ENCODE measurements around the gene PHLPP1. TPM values are rescaled to one million over a fixed set of nuclear protein-coding genes. Genes with fewer than 3 reads are reported as not detected.

Gene PHLPP1
- polyA plus RNA-seq, 3 donors from 2014 or later = 0.14 to 0.50 TPM; not detected in 1

DNA sequence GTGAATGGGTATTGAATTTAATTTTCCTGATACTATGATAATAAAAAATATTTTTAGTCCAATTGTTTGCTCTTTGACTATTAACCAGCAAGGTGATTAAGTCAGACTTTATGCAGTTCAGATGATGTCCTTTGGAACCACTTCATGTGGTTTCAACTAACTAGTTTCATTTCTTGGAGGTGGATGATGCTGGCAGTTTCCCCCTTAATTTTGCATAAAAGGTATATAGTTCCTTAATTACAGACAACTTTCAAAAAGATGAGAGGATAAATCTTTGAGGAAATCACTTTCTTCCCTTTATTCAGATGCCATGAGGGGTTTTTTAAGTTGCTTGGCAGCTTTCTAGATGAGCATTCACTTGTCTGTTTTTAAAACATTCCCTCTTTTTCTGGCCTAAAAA, 223.1 kb downstream of the PHLPP1 start:
- Mint-ChIP-seq H3K27me3 (ENCODE audit: low read depth in 3 of 3) (peaks cover 0 to 1% (median 0%) of the 10 kb centered on the region in 3 donors), H3K9me3 (peaks cover 0 to 1% (median 0%) of the 10 kb centered on the region in 6 donors), H3K36me3 (peaks cover 0 to 4% (median 0%) of the 10 kb centered on the region in 3 donors), H3K4me3 (no peak overlapping the region), H3K4me1 (peaks cover 6 to 16% of the 10 kb centered on the region in 2 donors), H3K27ac (peak overlapping the region in 1 of 6 donors; percentile 58)
- DNase-seq = no peak

GRCh38 chr18:62939433-62939832, 224.1 kb downstream of the PHLPP1 start:
- Mint-ChIP-seq H3K4me1 (peaks cover 6 to 16% of the 10 kb centered on the region in 2 donors), H3K27ac (no peak overlapping the region), H3K36me3 (peaks cover 0 to 4% (median 0%) of the 10 kb centered on the region in 3 donors), H3K27me3 (ENCODE audit: low read depth in 3 of 3) (peaks cover 0 to 1% (median 0%) of the 10 kb centered on the region in 3 donors), H3K9me3 (no peaks in the 10 kb centered on the region), H3K4me3 (no peak overlapping the region)
- no peak for DNase-seq

DNA sequence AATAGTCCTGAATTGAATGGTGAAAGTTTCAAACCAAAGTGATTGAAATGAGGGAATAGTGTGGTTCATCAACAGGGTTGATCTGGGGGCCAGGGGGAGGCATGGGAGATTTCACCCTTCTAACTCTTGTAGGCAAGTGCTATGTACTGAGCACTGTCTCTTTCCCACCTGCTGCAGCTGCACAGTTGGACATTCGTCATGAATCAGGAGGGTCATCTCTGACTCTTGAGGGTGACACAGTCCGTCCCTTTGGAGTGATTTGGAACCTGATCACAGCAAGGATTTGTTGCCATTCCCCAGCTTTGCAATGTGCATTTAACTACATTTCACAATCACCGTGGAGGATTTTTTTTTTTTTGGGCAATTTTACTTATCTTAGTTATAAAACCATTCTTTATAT, 224.6 kb downstream of the PHLPP1 start:
- Mint-ChIP-seq H3K4me3 (no peak overlapping the region), H3K9me3 (no peaks in the 10 kb centered on the region), H3K36me3 (peaks cover 0 to 4% (median 0%) of the 10 kb centered on the region in 3 donors), H3K4me1 (peaks cover 6 to 16% of the 10 kb centered on the region in 2 donors), H3K27ac (no peak overlapping the region), H3K27me3 (ENCODE audit: low read depth in 3 of 3) (peaks cover 0 to 1% (median 0%) of the 10 kb centered on the region in 3 donors)
- DNase-seq = no peak

- Mint-ChIP-seq H3K4me3 (no peak overlapping the region), H3K27ac (no peak overlapping the region), H3K27me3 (ENCODE audit: low read depth in 3 of 3) (peaks cover 0 to 1% (median 0%) of the 10 kb centered on the region in 3 donors), H3K36me3 (peaks cover 4 to 15% (median 14%) of the 10 kb centered on the region in 3 donors), H3K4me1 (peaks cover 6 to 16% of the 10 kb centered on the region in 2 donors), H3K9me3 (no peaks in the 10 kb centered on the region)
- DNase-seq = no peak
These were observed 227.2 kb downstream of the PHLPP1 start for GRCh38 chr18:62942578-62942977.

- no peak overlapping the region for H3K27ac Mint-ChIP-seq
- H3K36me3 Mint-ChIP-seq = peaks cover 4 to 15% (median 14%) of the 10 kb centered on the region in 3 donors
- peaks cover 0 to under 1% (median 0%) of the 10 kb centered on the region in 3 donors for H3K27me3 Mint-ChIP-seq (ENCODE audit: low read depth in 3 of 3)
- no peak for DNase-seq
- H3K4me1 Mint-ChIP-seq = peaks cover 6 to 7% of the 10 kb centered on the region in 2 donors
- H3K9me3 Mint-ChIP-seq = no peaks in the 10 kb centered on the region
- no peak overlapping the region for H3K4me3 Mint-ChIP-seq
These were observed 229.1 kb downstream of the PHLPP1 start for GRCh38 chr18:62944454-62944853.

DNA sequence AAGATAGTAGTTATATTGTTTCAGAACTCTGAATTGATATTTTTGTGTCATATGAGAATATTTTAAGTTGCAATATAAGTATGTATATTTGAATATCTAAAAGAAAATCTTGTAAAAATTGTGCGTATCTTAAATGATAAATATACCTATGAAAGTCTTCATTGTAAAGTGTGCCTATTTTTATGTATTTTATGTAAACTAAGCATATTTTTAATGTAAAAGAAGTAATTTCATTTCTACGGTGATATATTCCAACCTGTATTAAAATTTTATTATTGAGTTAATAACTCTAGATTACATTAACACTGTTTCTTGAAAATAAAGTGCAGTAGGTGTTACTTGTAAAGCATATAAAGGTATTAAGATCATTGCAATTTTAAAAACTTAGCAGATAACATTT, 233.4 kb downstream of the PHLPP1 start:
- Mint-ChIP-seq H3K4me1 (peaks cover 7 to 8% of the 10 kb centered on the region in 2 donors), H3K9me3 (no peaks in the 10 kb centered on the region), H3K36me3 (peaks cover 4 to 15% (median 10%) of the 10 kb centered on the region in 3 donors), H3K4me3 (no peak overlapping the region), H3K27me3 (ENCODE audit: low read depth in 3 of 3) (no peaks in the 10 kb centered on the region), H3K27ac (no peak overlapping the region)
- DNase-seq = no peak

- DNase-seq = no peak
- H3K4me1 Mint-ChIP-seq = peaks cover 21 to 23% of the 10 kb centered on the region in 2 donors
- no peak overlapping the region for H3K27ac Mint-ChIP-seq
- peaks cover 0 to 2% (median 0%) of the 10 kb centered on the region in 3 donors for H3K27me3 Mint-ChIP-seq (ENCODE audit: low read depth in 3 of 3)
- no peak overlapping the region for H3K4me3 Mint-ChIP-seq
- no peaks in the 10 kb centered on the region for H3K9me3 Mint-ChIP-seq
- peaks cover 4 to 12% (median 7%) of the 10 kb centered on the region in 3 donors for H3K36me3 Mint-ChIP-seq
These were observed 234.9 kb downstream of the PHLPP1 start for GRCh38 chr18:62950246-62950645.

- no peak for DNase-seq
- H3K27me3 Mint-ChIP-seq (ENCODE audit: low read depth in 3 of 3) = peaks cover 0 to 2% (median 0%) of the 10 kb centered on the region in 3 donors
- peak overlapping the region in 1 of 6 donors; percentile 7 for H3K27ac Mint-ChIP-seq
- H3K9me3 Mint-ChIP-seq = no peaks in the 10 kb centered on the region
- peaks cover 22 to 23% of the 10 kb centered on the region in 2 donors for H3K4me1 Mint-ChIP-seq
- H3K36me3 Mint-ChIP-seq = no peaks in the 10 kb centered on the region
- no peak overlapping the region for H3K4me3 Mint-ChIP-seq
These were observed 237.5 kb downstream of the PHLPP1 start for GRCh38 chr18:62952807-62953206.

- Mint-ChIP-seq H3K9me3 (no peaks in the 10 kb centered on the region), H3K4me3 (peak overlapping the region in 3 of 5 donors; percentile 54 to 61 (median 58)), H3K27me3 (ENCODE audit: low read depth in 3 of 3) (peaks cover 0 to 2% (median 0%) of the 10 kb centered on the region in 3 donors), H3K27ac (peak overlapping the region in 4 of 6 donors; percentile 31 to 77 (median 54)), H3K36me3 (peaks cover under 1 to 2% (median 1%) of the 10 kb centered on the region in 3 donors), H3K4me1 (peaks cover 22 to 23% of the 10 kb centered on the region in 2 donors)
- no peak for DNase-seq
These were observed 238.3 kb downstream of the PHLPP1 start for GRCh38 chr18:62953663-62954062.

GRCh38 chr18:62954366-62954765, 239.0 kb downstream of the PHLPP1 start:
- Mint-ChIP-seq H3K4me1 (peaks cover 22 to 23% of the 10 kb centered on the region in 2 donors), H3K36me3 (peaks cover 5% of the 10 kb centered on the region in 3 donors), H3K4me3 (peak overlapping the region in 1 of 5 donors; percentile 53), H3K9me3 (no peaks in the 10 kb centered on the region), H3K27me3 (ENCODE audit: low read depth in 3 of 3) (peaks cover 0 to 5% (median 0%) of the 10 kb centered on the region in 3 donors), H3K27ac (peak overlapping the region in 1 of 6 donors; percentile 31)
- DNase-seq = peak; percentile 5 to 32 (median 32)

DNA sequence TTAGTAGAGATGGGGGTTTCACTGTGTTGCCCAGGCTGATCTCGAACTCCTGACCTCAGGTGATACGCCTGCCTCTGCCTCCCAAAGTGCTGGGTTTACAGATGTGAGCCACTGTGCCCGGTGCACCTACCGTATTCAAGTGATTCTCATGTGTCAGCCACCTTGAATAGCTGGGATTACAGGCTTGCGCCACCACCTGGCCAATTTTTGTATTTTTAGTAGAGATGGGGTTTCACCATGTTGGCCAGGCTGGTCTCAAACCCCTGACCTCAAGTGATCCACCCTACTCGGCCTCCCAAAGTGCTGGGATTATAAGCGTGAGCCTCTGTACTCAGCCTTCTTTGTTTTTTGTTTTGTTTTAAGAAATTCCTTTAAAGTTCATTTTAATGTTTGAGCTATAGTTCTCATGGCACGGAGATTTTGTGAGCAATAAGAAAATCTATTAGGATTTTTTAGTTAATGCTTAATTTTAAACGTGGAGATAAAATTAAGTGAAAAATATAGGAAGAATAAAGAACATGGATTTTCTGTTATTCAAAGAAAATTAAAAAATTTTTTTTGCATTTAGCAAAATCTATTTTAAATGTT, 242.6 kb downstream of the PHLPP1 start:
- H3K27me3 Mint-ChIP-seq (ENCODE audit: low read depth in 3 of 3) = peaks cover 0 to 5% (median 0%) of the 10 kb centered on the region in 3 donors
- peaks cover 22 to 23% of the 10 kb centered on the region in 2 donors for H3K4me1 Mint-ChIP-seq
- peak; percentile 37 to 54 (median 46) for DNase-seq
- no peak overlapping the region for H3K27ac Mint-ChIP-seq
- H3K36me3 Mint-ChIP-seq = peaks cover 5% of the 10 kb centered on the region in 3 donors
- no peak overlapping the region for H3K4me3 Mint-ChIP-seq
- no peaks in the 10 kb centered on the region for H3K9me3 Mint-ChIP-seq

DNA sequence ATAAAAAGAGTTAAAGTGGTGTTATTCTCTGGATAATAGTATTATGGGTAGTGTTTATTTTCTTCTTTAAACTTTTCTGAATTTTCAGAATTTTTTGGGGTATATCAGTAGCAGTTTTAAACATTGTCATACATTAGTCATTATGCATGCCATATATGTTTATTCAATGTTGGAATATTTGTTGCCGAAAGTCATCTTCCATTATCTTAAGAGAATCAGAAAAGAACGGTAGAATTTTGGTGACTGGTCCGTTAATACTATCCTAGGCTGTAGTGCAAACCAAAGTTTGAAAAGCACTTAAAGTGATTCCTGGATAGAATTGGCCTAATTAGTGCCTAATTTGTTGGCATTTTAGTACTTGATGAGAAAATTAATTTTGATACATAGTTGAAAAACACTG, 244.1 kb downstream of the PHLPP1 start:
- Mint-ChIP-seq H3K36me3 (peaks cover 5 to 12% (median 8%) of the 10 kb centered on the region in 3 donors), H3K9me3 (no peaks in the 10 kb centered on the region), H3K27me3 (ENCODE audit: low read depth in 3 of 3) (peaks cover 0 to 5% (median 0%) of the 10 kb centered on the region in 3 donors), H3K4me1 (peaks cover 8% of the 10 kb centered on the region in 2 donors), H3K27ac (no peak overlapping the region), H3K4me3 (no peak overlapping the region)
- no peak for DNase-seq

DNA sequence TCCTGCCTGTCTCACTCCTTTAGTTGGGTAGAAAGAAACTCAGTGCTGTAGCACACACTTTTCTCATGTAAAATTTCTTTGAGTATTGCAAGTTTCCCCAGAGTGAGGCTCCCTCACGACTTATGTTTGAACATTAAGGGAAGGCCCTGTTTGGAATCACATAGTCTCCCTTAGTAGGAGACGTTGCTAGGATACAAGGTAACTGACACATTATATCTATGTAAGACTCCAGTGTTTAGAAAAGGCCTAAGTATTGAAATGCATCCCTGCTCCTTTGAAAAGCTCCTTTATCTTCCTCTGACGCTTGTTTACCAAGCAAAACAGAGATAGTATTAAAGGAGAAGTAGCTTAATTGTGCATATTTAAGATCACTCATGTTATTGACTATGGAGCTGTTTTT, 248.2 kb downstream of the PHLPP1 start:
- no peak for DNase-seq
- no peaks in the 10 kb centered on the region for H3K4me1 Mint-ChIP-seq
- H3K4me3 Mint-ChIP-seq = no peak overlapping the region
- peaks cover 0 to 3% (median 0%) of the 10 kb centered on the region in 3 donors for H3K27me3 Mint-ChIP-seq (ENCODE audit: low read depth in 3 of 3)
- H3K36me3 Mint-ChIP-seq = peaks cover 8 to 12% (median 12%) of the 10 kb centered on the region in 3 donors
- no peaks in the 10 kb centered on the region for H3K9me3 Mint-ChIP-seq
- H3K27ac Mint-ChIP-seq = no peak overlapping the region

GRCh38 chr18:62964432-62964831, 249.1 kb downstream of the PHLPP1 start:
- H3K27ac Mint-ChIP-seq = no peak overlapping the region
- peaks cover 5 to 14% (median 8%) of the 10 kb centered on the region in 3 donors for H3K36me3 Mint-ChIP-seq
- no peaks in the 10 kb centered on the region for H3K4me1 Mint-ChIP-seq
- peaks cover 0 to 1% (median 0%) of the 10 kb centered on the region in 3 donors for H3K27me3 Mint-ChIP-seq (ENCODE audit: low read depth in 3 of 3)
- H3K4me3 Mint-ChIP-seq = no peak overlapping the region
- no peaks in the 10 kb centered on the region for H3K9me3 Mint-ChIP-seq
- DNase-seq = no peak
